IgD-negative memory B cell (primary cell): ENCODE measurements around the gene SCTR. TPM values are rescaled to one million over a fixed set of nuclear protein-coding genes. Genes with fewer than 3 reads are reported as not detected.

Source experiments
- H3K27ac Mint-ChIP-seq, 3 donors: one replicate each; pipeline ENCODE4 v1.8.0; 2020 to 2022; ENCODE audit warnings: mild to moderate bottlenecking in 3 of 3, mixed read lengths in 3 of 3, moderate library complexity in 1 of 3
- H3K27me3 Mint-ChIP-seq: one replicate; pipeline ENCODE4 v1.8.0; 2021; ENCODE audit warnings: mixed read lengths
- H3K36me3 Mint-ChIP-seq: one replicate; pipeline ENCODE4 v1.8.0; 2020; ENCODE audit warnings: mild to moderate bottlenecking, mixed read lengths
- H3K4me1 Mint-ChIP-seq, 3 donors: one replicate each; pipeline ENCODE4 v1.8.0; 2020 to 2022; ENCODE audit warnings: mixed read lengths in 3 of 3, mild to moderate bottlenecking in 1 of 3
- H3K4me3 Mint-ChIP-seq, 4 donors: one replicate each; pipeline ENCODE4 v1.8.0; 2020 to 2022; ENCODE audit warnings: mild to moderate bottlenecking in 4 of 4, mixed read lengths in 4 of 4, moderate library complexity in 3 of 4
- H3K9me3 Mint-ChIP-seq, 3 donors: one replicate each; pipeline ENCODE4 v1.8.0; 2020 to 2021; ENCODE audit warnings: mixed read lengths in 3 of 3, mild to moderate bottlenecking in 1 of 3
- polyA plus RNA-seq: library from polyadenylated mRNA; unstranded; fragments of 300-500 nt; fragmentation: Illumina TruSeq; gene quantifications from one replicate; pipeline ENCODE4 v1.2.3, GENCODE V29; 2021

SCTR gene
- polyA plus RNA-seq, 1 donor from 2014 or later: not detected

GRCh38 chr2:119393971-119394748 is 130.1 kb downstream of the SCTR start:
- no peaks in the 10 kb centered on the region for H3K9me3 Mint-ChIP-seq
- no peak overlapping the region for H3K27ac Mint-ChIP-seq
- H3K36me3 Mint-ChIP-seq: no peaks in the 10 kb centered on the region
- H3K4me3 Mint-ChIP-seq: no peak overlapping the region
- H3K4me1 Mint-ChIP-seq: peaks cover 0 to 1% (median 0%) of the 10 kb centered on the region in 3 donors
- H3K27me3 Mint-ChIP-seq: peaks cover 7% of the 10 kb centered on the region

Other genes with a start within 250 kb of the SCTR start
- gene C2orf76, start 157.6 kb downstream of the SCTR start, polyA plus RNA-seq: 19.5 TPM
- 298 TPM for gene DBI, start 157.5 kb downstream of the SCTR start, polyA plus RNA-seq
- not detected for gene TMEM37, start 92.6 kb downstream of the SCTR start, polyA plus RNA-seq
- gene CFAP221, start 20.0 kb upstream of the SCTR start, polyA plus RNA-seq: not detected
- 6.8 TPM for gene TMEM177, start 154.7 kb upstream of the SCTR start, polyA plus RNA-seq
- gene PTPN4, start 235.4 kb upstream of the SCTR start, polyA plus RNA-seq: 21.4 TPM